GM18870 (cell line): ENCODE measurements around the gene CAMK2B.

ENCODE experiments used
- ATAC-seq: cut with Tn5 transposase; IDR thresholded peaks from one replicate; pipeline ENCODE4 v1.9.1; 2021; ENCODE audit warnings: moderate library complexity; ENCODE audit not compliant: unreplicated experiment

The CAMK2B gene

GRCh38 chr7:44287488-44288380 lies 37.7 kb downstream of the CAMK2B start:
- ATAC-seq, result no peak

- no peak for ATAC-seq
Observed at GRCh38 chr7:44286618-44287487, 38.5 kb downstream of the CAMK2B start.

GRCh38 chr7:44286182-44286617 lies 39.2 kb downstream of the CAMK2B start:
- ATAC-seq, result no peak

- no peak for ATAC-seq
Observed at GRCh38 chr7:44285561-44285960, 39.8 kb downstream of the CAMK2B start.

- ATAC-seq, result no peak
Observed at GRCh38 chr7:44284881-44285541, 40.4 kb downstream of the CAMK2B start.

- ATAC-seq, result no peak
Observed at GRCh38 chr7:44284216-44284615, 41.2 kb downstream of the CAMK2B start.

- no peak for ATAC-seq
Observed at GRCh38 chr7:44283381-44284211, 41.8 kb downstream of the CAMK2B start.

- no peak for ATAC-seq
Observed at GRCh38 chr7:44282601-44283171, 42.7 kb downstream of the CAMK2B start.

GRCh38 chr7:44281811-44282600 lies 43.4 kb downstream of the CAMK2B start:
- no peak for ATAC-seq

GRCh38 chr7:44280993-44281721 lies 44.2 kb downstream of the CAMK2B start:
- ATAC-seq, result no peak

- ATAC-seq, result no peak
Observed at GRCh38 chr7:44280636-44280992, 44.8 kb downstream of the CAMK2B start.

- ATAC-seq, result no peak
Observed at GRCh38 chr7:44279731-44280505, 45.5 kb downstream of the CAMK2B start.

- no peak for ATAC-seq
Observed at GRCh38 chr7:44279286-44279685, 46.1 kb downstream of the CAMK2B start.

- no peak for ATAC-seq
Observed at GRCh38 chr7:44278451-44279161, 46.8 kb downstream of the CAMK2B start.

- ATAC-seq, result no peak
Observed at GRCh38 chr7:44277851-44278250, 47.5 kb downstream of the CAMK2B start.

- no peak for ATAC-seq
Observed at GRCh38 chr7:44277391-44277790, 48.0 kb downstream of the CAMK2B start.

- ATAC-seq, result no peak
Observed at GRCh38 chr7:44276571-44277221, 48.7 kb downstream of the CAMK2B start.
